Uterus (tissue), 4 donors: Measurements from ENCODE around the gene GALNT9. TPM values are rescaled to one million over a fixed set of nuclear protein-coding genes. Genes with fewer than 3 reads are reported as not detected.

Source experiments
- DNase-seq, 2 donors: peaks; one replicate each; pipeline ENCODE4 v3.0.0-alpha.2; 2019 to 2020
- H3K27ac ChIP-seq, 2 donors: fragments of 200-600 bp; sonication (generic); 1 replicate in 1 of 2; 2 replicates in 1 of 2; pipeline ENCODE4 v1.5.1; 2016 to 2018
- H3K27me3 ChIP-seq, 2 donors: fragments of 200-600 bp; sonication (generic); one replicate each; pipeline ENCODE4 v1.5.1; 2018 to 2019; ENCODE audit warnings: control low read depth in 1 of 2
- H3K36me3 ChIP-seq, 2 donors: fragments of 200-600 bp; sonication (generic); one replicate each; pipeline ENCODE4 v1.5.1; 2019; ENCODE audit warnings: control low read depth in 1 of 2
- H3K4me1 ChIP-seq, 2 donors: fragments of 200-600 bp; sonication (generic); one replicate each; pipeline ENCODE4 v1.5.1; 2018 to 2019; ENCODE audit warnings: control low read depth in 1 of 2
- H3K4me3 ChIP-seq, 2 donors: fragments of 200-600 bp; sonication (generic); 1 replicate in 1 of 2; 2 replicates in 1 of 2; pipeline ENCODE4 v1.5.1; 2018 to 2019; ENCODE audit warnings: mild to moderate bottlenecking in 1 of 2
- H3K9me3 ChIP-seq, 2 donors: fragments of 200-600 bp; sonication (generic); one replicate each; pipeline ENCODE4 v1.5.1; 2019; ENCODE audit warnings: control low read depth in 1 of 2
- POLR2A ChIP-seq, 2 donors: fragments of 450-650 bp; IDR thresholded peaks; one replicate each; pipeline ENCODE4 v1.6.1; 2016; ENCODE audit warnings: antibody characterized with exemption in 2 of 2, mild to moderate bottlenecking in 1 of 2, moderate library complexity in 1 of 2
- intact Hi-C: fragments of 100-400 bp; cut with DNase I; formaldehyde crosslinking; loops from one replicate; pipeline ENCODE4 v1.15.1; 2023; ENCODE audit warnings: low total_unique reads
- total RNA-seq, 4 donors: library from RNA; depleted of rRNA in 3 of 4; stranded (reverse); fragments of >200 nt in 3 of 4; gene quantifications; one replicate each; pipeline versions ENCODE4 v1.1.0 to v1.2.4, GENCODE V29; 2014 to 2023
- TF ChIP-seq, protein P1 (sequence below), 4 experiments: fragments of 200-600 bp in 2 of 4; fragments of 450-650 bp in 2 of 4; sonication (generic) in 2 of 4; IDR thresholded peaks; one replicate each; pipeline ENCODE4 v1.5.1; 2016 to 2019; ENCODE audit warnings: antibody characterized with exemption in 4 of 4, mild to moderate bottlenecking in 2 of 4, moderate library complexity in 1 of 4
- donor health status: DM: yes; HTN: yes; CAD: no.

The GALNT9 gene
- total RNA-seq, 4 donors from 2014 or later: 1.5 to 4.3 TPM; not detected in 2

DNA sequence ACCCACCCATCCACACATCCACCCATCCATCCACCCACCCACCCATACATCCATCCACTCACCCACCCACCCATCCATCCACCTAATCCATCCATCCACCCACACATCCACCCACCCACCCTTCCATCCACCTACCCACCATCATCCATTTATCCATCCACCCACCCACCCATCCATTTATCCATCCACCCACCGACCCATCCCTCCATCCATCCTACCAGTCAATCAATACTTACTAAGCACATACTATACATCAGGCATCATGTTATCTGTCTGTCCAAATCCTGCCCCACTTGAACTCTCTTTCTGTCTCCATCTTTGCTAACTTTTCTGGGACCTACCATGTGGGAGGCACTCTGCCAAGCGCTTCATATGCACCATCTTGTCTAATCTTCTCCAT is 15.4 kb downstream of the GALNT9 start:
- Histone ChIP-seq H3K36me3 (no peaks in the 10 kb centered on the region), H3K4me1 (no peaks in the 10 kb centered on the region), H3K4me3 (no peak overlapping the region), H3K27me3 (no peaks in the 10 kb centered on the region), H3K27ac (no peak overlapping the region), H3K9me3 (peaks cover 0 to 7% of the 10 kb centered on the region in 2 donors)
- intact Hi-C loops: no loop called here
- DNase-seq: no peak
- TF ChIP-seq, protein P1, sequence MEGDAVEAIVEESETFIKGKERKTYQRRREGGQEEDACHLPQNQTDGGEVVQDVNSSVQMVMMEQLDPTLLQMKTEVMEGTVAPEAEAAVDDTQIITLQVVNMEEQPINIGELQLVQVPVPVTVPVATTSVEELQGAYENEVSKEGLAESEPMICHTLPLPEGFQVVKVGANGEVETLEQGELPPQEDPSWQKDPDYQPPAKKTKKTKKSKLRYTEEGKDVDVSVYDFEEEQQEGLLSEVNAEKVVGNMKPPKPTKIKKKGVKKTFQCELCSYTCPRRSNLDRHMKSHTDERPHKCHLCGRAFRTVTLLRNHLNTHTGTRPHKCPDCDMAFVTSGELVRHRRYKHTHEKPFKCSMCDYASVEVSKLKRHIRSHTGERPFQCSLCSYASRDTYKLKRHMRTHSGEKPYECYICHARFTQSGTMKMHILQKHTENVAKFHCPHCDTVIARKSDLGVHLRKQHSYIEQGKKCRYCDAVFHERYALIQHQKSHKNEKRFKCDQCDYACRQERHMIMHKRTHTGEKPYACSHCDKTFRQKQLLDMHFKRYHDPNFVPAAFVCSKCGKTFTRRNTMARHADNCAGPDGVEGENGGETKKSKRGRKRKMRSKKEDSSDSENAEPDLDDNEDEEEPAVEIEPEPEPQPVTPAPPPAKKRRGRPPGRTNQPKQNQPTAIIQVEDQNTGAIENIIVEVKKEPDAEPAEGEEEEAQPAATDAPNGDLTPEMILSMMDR (IDR thresholded peaks at IDR 0.05): no peak
- no peak for TF ChIP-seq POLR2A (IDR thresholded peaks at IDR 0.05)

DNA sequence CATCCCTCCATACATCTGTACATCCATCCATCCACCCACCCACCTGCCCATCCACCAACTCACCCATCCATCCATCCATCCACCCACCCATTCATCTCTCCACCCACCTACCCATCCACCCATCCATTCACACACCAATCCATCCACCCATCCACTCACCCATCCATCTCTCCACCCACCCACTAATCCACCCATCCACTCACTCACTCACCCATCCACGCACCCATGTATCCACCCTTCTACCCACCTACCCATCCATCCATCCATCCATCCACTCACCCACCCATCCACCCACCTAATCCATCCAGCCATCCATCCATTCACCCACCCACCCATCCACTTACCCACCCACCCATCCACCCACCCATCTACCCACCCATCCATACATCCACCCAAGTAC is 16.2 kb downstream of the GALNT9 start:
- Histone ChIP-seq H3K9me3 (peaks cover 0 to 7% of the 10 kb centered on the region in 2 donors), H3K4me1 (no peaks in the 10 kb centered on the region), H3K4me3 (no peak overlapping the region), H3K27ac (no peak overlapping the region), H3K27me3 (no peaks in the 10 kb centered on the region), H3K36me3 (no peaks in the 10 kb centered on the region)
- TF ChIP-seq, protein P1 (IDR thresholded peaks at IDR 0.05): no peak
- TF ChIP-seq POLR2A (IDR thresholded peaks at IDR 0.05): no peak
- intact Hi-C loops: no loop called here
- no peak for DNase-seq

DNA sequence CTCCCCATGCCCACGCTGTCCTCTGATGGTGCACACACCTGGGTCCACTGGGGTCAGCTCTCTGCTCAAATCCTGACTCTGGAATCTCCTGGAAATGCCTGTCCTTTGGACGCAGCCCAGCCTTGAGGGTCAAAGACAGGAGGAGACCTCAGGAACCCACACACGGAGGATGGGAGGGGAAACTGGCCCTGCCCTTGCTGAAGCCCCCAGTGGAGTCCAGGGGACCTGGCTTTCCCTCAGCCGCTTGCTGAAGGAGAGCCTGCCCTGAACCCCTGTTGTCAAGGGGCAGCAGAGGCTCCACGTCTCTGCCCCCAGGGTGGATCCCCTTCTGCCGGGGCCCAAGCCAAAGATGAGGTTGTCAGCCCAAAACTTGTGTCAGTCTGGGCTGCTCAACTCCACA is 16.9 kb downstream of the GALNT9 start:
- no peaks in the 10 kb centered on the region for H3K27me3 ChIP-seq
- intact Hi-C loops: no loop called here

DNA sequence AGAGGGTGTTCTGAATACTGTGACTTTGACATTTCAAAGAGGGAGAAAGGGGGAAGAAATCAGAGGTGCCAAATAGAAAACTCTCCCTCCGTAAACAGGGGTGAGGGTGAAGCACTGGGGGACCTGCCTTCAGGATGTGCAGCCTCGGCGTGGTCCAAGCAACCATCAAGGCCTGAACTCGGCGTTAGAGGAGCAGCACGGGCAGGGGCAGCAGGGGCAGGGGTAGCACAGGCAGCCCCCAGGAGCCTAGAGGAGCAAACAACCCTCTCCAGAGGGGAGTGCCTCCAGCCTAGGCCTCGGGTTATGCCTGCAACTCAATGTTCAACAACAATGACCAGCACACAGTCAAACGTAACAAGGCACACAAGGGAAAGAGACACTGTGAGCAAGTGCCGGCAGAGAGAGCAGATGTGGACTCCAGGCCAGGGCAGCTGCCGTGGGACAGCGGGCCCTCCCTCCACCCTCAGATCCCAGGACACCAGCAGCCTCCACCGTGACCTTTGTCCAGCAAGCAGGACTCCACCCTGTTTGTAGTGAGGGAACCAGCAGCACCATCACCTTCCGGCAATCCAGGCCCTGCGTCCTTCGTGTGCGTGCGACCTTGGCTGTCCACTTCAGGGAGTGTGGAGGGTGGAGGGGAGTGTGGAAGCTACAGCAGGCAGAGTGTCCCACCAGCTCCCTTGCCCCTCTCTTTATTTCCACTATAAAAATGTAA is 18.0 kb downstream of the GALNT9 start:
- Histone ChIP-seq H3K9me3 (peaks cover 0 to 7% of the 10 kb centered on the region in 2 donors), H3K27ac (no peak overlapping the region), H3K36me3 (no peaks in the 10 kb centered on the region), H3K27me3 (no peaks in the 10 kb centered on the region), H3K4me3 (no peak overlapping the region), H3K4me1 (no peaks in the 10 kb centered on the region)
- DNase-seq: no peak
- intact Hi-C loops: no loop called here
- TF ChIP-seq, protein P1 (IDR thresholded peaks at IDR 0.05): no peak
- no peak for TF ChIP-seq POLR2A (IDR thresholded peaks at IDR 0.05)

More for the DNA sequence above, 16.9 kb downstream of the GALNT9 start:
- TF ChIP-seq, protein P1 (IDR thresholded peaks at IDR 0.05): no peak
- no peak for TF ChIP-seq POLR2A (IDR thresholded peaks at IDR 0.05)
- H3K27ac ChIP-seq: no peak overlapping the region
- H3K36me3 ChIP-seq: no peaks in the 10 kb centered on the region
- DNase-seq: no peak
- no peak overlapping the region for H3K4me3 ChIP-seq
- H3K4me1 ChIP-seq: no peaks in the 10 kb centered on the region
- peaks cover 0 to 7% of the 10 kb centered on the region in 2 donors for H3K9me3 ChIP-seq

DNA sequence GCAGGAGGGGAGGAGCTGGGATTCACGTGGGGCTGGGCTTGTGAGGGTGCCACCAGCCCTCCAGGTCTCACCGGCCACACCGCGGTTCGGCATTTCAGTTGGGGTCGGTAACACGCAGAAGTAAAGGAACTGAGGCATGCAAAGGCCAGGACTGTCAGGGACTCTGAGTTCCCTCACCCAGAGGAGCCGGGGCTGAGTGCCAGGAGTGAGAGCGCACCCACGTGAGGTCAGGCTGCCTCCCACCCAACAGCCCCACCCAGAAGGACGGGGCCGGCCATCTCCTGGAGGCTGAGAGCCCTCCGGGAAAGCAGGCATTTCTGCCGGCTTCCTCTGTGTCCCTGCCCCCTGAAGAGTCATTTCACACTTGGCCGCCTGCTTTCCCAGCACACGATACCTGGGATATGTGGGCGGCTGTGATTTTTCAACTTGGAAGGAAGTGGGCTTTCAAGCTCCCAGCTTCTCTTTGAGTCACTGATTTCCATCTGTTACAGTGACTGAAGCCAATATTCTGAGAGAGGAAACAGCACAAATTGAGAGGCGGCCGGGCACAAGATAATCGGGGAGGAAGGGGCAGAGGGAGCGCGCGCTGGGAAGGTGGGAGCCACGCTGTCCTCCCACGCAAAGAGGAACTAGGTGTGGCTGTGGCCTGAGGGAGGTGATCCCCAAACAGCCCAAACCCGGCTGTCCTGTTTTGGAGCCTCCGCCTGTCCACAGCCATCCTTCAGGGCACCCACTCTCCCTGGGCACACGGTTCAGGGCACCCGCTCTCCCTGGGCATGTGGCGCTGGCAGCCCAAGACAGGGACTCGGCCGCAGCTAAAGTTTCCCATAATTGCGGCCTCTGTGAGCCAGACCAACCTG is 19.0 kb downstream of the GALNT9 start:
- DNase-seq: no peak
- intact Hi-C loops: no loop called here
- H3K4me1 ChIP-seq: no peaks in the 10 kb centered on the region
- no peak overlapping the region for H3K4me3 ChIP-seq
- no peak for TF ChIP-seq POLR2A (IDR thresholded peaks at IDR 0.05)
- no peaks in the 10 kb centered on the region for H3K27me3 ChIP-seq
- no peaks in the 10 kb centered on the region for H3K36me3 ChIP-seq
- H3K27ac ChIP-seq: no peak overlapping the region
- peaks cover 0 to 7% of the 10 kb centered on the region in 2 donors for H3K9me3 ChIP-seq
